Measurements from ENCODE around the gene EFCAB9.
"Not testable (repeated sequence)": the region's sequence is repeated elsewhere in the genome, so short reads cannot be mapped to it uniquely, and the experiment has no call there.

The EFCAB9 gene

GRCh38 chr5:172188893-172189692, 4.9 kb upstream of the EFCAB9 start:
- DNase-seq: no peak

GRCh38 chr5:172189693-172190296, 4.2 kb upstream of the EFCAB9 start:
- DNase-seq: no peak

GRCh38 chr5:172194985-172195774, 1.2 kb downstream of the EFCAB9 start:
- no peak for DNase-seq

- not testable (repeated sequence) for DNase-seq
Observed at GRCh38 chr5:172197775-172198174, 3.8 kb downstream of the EFCAB9 start.

- DNase-seq: no peak
Observed at GRCh38 chr5:172199446-172199845, 5.5 kb downstream of the EFCAB9 start.

GRCh38 chr5:172200476-172200875, 6.5 kb downstream of the EFCAB9 start:
- DNase-seq: no peak

GRCh38 chr5:172205984-172206383, 12.0 kb downstream of the EFCAB9 start:
- DNase-seq: not testable (repeated sequence)

- no peak for DNase-seq
Observed at GRCh38 chr5:172207511-172207910, 13.5 kb downstream of the EFCAB9 start.

- no peak for DNase-seq
Observed at GRCh38 chr5:172209714-172210113, 15.7 kb downstream of the EFCAB9 start.

- no peak for DNase-seq
Observed at GRCh38 chr5:172211676-172212075, 17.7 kb downstream of the EFCAB9 start.

- no peak for DNase-seq
Observed at GRCh38 chr5:172213126-172213525, 19.2 kb downstream of the EFCAB9 start.

GRCh38 chr5:172216345-172216744, 22.4 kb downstream of the EFCAB9 start:
- no peak for DNase-seq

GRCh38 chr5:172219296-172219695, 25.3 kb downstream of the EFCAB9 start:
- no peak for DNase-seq

GRCh38 chr5:172223901-172224873, 30.2 kb downstream of the EFCAB9 start:
- DNase-seq: no peak

GRCh38 chr5:172224996-172225395, 31.0 kb downstream of the EFCAB9 start:
- DNase-seq: no peak

GRCh38 chr5:172229904-172230303, 35.9 kb downstream of the EFCAB9 start:
- DNase-seq: no peak

- DNase-seq: no peak
Observed at GRCh38 chr5:172234031-172234430, 40.1 kb downstream of the EFCAB9 start.

- no peak for DNase-seq
Observed at GRCh38 chr5:172235132-172235780, 41.3 kb downstream of the EFCAB9 start.

- DNase-seq: no peak
Observed at GRCh38 chr5:172235827-172236736, 42.1 kb downstream of the EFCAB9 start.

GRCh38 chr5:172238334-172238733, 44.4 kb downstream of the EFCAB9 start:
- DNase-seq: no peak

- DNase-seq: no peak
Observed at GRCh38 chr5:172243302-172243701, 49.3 kb downstream of the EFCAB9 start.

Data from NCI-H1048 (cell line).